HG03521 (cell line): ENCODE data around the gene CKS1B.
A peak's percentile ranks its signal among the peaks of the same experiment; 100 is the strongest.

Source experiments
- ATAC-seq: cut with Tn5 transposase; IDR thresholded peaks from one replicate; pipeline ENCODE4 v1.9.1; 2021; ENCODE audit warnings: mild to moderate bottlenecking, moderate library complexity; ENCODE audit not compliant: unreplicated experiment

Gene CKS1B

DNA sequence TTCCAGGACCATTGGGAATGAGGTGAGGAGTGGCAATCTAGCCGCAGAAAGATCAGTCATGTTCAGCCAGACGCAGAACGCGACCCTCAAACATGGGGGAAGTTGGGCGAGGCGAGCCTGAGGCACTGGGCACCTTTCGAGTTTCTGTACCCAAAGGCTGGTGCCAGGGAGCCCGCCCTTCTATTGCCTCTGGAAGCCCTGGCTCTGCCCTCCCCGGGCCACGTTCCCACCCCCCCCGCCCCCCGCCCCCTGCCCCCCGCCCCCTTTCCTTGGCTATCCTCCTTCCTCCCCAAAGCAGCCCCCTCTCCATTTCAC lies 25.9 kb downstream of the CKS1B start:
- ATAC-seq: no peak

DNA sequence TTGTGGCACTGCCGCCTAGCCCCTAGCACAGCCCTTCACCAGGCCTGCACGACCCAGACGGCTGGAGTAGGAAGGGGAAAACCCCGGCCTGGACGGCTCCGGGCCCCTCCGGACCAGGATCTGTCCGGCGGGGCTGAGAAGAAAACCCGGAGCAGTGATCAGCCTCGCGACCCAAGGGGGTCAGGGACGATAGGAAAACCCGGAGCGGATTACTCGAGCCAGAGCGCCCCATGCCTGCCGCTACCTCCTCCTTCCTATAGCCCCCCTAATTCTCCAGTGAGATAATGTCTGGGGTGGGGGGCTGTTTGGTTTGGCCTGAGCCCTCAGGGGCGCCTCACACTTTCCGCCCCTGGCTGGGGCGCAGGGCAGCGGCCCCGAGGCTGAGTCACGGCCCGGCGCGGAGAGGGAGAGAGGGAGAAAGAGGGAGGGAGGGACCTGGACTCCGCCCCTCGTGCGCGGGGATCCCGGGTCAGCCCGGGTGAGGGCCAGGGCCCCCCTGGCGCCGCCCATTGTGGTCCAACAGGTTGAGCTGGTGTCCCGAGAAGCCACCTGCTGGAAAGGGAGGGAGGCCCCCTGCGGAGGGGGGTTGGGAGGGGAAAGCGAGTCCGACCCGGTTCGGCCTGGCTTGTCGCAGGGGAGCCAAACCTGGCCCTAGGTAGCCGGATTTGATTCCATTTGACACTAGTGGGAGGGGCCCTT lies 26.4 kb downstream of the CKS1B start:
- ATAC-seq: peak; percentile 29

DNA sequence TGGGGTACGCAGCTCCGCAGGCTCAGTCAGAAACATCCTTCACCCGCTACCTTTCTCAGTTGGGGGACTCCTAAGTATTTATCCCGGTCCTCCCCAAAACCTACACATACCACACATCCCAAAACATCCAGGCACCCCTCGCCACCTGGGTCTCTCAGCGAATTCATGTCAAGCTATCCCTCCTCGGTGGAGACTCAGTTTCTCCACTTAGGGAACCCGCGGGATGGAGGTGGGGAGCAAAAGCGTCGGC lies 26.9 kb downstream of the CKS1B start:
- no peak for ATAC-seq

DNA sequence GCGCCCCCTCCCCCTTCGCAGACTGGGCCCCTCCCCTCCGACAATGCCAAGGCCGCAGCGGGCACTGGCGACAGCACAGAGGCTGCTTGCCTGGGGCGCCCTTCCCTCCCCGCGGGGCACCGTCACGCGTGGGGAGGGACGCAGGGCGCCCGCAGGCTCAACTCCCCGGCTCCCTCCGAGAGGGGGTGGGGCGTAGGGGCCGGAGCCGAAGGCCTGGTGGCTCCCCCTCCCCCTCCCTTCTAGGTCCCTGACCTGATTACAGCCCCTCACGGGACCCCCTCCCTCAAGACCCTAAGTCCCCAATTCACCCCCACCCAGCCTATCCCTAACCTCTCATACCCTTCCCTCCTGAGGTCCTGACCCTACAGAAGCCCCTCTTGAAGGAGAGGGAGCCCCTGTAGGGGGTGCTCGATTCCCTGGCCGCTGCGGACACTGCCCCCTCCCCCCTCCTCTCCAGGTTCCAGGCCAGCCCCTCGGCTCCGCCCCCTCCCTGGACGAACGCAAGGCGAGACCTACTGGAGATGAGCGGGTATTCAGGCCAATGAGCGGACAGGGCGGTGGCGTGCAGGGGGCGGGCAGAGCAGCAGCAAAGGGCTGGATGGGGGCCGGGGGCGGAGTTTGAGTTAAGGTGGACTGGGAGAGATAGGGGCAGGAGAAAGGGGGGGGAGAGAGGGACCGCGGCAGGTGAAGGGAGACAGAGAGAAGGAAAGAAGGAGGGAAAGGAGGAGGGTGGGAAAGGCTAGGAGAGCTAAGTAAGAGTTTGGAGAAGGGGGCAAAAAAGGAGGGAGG lies 27.4 kb downstream of the CKS1B start:
- peak; percentile 56 for ATAC-seq

DNA sequence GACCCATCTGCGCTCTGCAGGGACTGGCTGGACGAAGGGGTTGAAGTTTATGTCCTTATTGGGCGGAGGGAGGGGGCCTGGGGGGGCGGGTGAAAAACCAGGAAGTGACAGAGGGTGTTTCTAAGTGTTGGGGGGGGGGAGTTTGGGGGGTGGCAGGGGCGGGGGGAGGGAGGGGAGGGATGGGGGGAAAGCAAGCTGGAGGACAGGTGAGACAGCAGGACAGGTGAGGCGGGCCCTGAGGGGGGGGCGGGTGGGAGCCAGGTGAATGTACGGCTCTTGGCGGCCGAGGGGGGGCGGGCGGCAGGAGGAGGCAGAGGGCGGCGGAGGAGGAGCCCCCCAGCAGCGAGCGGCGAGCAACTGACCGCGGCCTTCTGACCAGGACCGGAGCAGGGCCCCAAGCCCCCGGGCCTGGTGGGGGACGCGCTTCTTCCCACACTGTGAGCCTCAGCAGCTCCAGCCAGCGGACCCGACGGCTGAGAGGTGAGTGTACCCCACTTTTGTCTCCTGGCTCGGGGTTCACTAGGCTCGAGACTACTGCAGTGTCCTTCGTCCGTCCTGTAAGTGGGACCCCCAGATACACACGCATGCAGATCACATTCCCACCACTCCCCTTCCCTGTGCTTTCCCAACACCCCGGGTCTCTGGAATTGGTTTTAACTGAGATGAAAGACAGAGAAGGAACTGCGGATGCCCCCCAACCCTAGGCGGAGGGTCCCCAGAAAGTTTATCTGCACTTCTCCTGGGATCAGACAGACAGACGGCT lies 28.2 kb downstream of the CKS1B start, which contains the start of gene ZBTB7B:
TSS of gene ZBTB7B (plus strand) at position 339 of the 763 bp plus-strand sequence. CDS start 11,859 bp downstream, outside the sequence.
- peak; percentile 4 for ATAC-seq

DNA sequence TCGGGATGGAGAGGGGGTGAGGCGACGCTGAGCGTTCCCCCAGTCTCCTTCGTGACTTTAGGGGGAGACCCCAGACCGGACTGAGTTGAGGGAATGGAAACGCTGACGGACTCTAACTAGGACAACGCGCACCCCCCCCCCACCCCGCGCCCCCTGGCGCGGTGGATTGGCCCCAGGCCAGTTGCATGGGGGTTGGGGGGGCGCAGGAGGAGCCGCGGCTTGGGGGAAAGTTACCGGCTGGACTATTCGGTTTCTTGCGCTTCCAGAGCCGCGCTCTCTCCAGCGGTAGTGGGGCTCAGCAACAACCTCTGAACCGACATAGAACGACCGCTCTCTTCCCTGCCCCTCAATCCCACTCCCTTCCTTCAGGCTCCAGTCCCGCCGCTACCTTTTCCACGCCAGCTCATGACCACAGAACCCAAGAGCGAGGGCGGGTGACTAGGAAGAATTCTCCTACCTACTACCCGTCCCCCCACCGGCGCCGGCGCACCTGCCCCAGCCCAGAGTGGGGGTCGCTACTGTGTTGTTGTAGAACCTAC lies 28.8 kb downstream of the CKS1B start:
- ATAC-seq: no peak

DNA sequence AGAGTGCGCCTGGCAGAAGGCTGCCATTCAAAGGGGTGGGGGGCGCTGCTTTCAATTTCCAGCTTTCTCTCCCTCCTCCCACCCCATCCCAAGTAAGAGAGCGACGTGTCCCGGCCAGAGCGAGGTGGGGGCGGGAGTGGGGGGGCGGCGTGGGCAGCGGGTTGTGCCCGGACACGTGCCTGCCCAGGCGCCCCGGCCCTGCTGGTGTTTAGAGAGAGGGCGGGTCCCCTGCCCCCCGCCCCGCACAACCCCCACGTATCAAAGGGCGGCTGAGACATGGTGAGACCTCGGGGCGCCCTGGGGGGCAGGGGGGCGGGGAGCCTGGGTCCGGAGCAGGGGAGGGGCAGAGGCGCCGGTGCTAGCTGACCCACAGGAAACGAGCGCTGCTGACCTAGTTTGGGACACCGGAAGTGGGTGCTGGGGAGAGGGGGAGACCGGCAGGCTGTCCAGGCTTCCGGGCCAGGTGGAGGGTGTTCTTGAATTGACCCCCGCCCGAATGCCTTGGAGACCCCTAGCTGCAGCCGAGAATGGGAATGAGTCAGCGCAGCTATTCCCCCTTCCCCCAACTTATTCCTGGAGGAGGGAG lies 29.4 kb downstream of the CKS1B start:
- ATAC-seq: no peak

DNA sequence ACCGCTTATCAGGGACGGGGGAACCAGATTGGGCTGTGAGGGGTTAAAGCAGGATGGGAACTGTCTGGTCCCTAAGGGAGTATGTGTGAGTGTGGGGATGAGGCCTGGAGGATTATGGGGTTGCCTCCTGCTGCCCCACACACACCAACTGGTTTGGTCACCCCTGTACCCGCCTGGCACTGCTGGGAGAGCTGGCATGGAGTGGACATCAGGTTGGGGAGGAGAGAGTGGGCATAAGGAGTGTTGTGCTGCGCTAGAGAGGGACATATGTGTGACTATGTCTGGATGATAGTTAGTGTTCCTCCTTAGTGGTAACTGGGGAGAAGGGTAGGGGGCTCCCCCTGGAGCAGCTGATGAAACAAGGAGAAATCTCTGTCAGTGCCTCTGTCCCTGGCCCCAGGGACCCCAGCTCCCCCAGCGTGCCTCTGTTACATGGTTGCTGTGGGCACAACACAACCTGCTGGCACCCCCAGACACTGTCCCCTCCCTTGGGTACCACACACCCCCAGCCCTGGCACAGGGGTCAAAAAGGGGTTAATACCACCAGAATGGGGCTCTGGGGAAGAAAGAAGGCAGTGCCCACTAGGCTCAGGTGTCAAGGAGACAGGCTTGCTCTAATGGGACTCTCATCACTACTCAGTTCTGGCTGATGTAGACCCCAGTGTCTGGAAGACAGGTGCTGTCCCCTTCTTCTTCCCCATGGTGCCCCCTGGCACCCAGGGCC lies 30.0 kb downstream of the CKS1B start:
- no peak for ATAC-seq

DNA sequence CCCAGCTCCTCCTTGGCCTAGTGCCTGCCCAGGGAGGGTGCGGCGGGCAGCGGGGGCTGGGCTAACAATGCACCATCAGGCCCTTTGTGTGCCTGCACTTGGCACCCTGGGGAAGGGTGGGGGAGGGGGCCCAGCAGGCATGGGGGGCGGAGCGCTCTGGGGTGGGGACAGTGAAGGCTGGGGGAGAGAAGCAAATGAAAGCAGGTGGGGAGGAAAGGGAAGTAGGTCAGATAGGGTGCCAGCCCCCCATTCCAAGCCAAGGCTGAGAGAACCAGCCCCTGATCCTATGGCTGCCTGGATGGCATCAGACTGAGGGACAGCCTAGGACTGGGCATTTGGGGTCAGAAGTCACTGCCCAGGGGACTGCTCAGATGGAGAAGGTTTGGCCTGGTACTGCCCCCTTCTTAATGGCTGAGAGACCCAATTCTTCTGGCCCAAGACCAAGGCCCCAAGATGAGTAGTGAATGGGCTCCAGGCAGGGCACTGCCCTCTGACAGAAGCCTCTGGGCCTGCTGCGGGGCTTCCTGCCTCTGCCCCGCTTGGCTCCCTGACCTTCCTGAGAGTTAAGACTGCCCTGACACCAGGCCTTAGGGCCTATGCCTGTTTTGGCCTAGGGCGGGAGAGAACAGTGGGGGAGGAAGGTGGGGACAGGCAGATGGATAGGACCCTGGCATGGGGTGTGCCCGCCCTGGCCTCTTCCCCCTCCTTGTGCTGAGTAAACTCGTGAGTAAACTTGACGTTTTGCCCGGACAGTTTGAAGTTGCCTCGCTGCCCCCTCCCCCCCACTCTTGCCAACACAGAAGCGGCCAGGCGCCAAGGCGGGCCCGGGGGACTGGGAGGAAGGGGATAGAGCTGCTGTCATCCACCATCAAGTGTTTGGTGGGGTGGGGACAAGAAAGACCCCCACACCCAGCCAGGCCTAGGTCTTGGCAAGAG lies 30.9 kb downstream of the CKS1B start:
- ATAC-seq: no peak

DNA sequence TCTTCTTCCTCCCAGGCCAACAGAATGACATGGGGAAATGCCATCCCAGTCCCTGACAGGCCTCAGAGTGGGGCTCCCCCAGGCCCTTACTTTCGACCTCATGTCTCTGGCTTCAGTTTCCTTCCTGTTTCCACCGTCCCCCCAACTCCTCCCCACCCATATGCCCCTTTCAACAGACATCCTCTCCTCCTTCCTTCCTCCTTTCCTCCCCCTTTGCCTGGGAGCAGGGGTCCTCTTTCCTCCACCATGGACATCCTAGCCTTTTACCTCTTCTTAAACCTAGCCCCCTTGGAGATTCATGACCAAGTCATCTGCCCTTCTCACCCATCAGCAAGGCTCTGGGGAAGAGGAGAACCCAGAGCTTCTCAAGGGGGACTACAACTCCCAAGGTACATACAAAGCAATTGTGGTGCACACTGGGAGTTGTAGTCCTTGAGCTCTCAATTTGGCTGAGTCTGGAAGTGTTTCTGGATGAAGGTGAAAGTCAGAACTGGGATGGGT lies 32.2 kb downstream of the CKS1B start:
- no peak for ATAC-seq

DNA sequence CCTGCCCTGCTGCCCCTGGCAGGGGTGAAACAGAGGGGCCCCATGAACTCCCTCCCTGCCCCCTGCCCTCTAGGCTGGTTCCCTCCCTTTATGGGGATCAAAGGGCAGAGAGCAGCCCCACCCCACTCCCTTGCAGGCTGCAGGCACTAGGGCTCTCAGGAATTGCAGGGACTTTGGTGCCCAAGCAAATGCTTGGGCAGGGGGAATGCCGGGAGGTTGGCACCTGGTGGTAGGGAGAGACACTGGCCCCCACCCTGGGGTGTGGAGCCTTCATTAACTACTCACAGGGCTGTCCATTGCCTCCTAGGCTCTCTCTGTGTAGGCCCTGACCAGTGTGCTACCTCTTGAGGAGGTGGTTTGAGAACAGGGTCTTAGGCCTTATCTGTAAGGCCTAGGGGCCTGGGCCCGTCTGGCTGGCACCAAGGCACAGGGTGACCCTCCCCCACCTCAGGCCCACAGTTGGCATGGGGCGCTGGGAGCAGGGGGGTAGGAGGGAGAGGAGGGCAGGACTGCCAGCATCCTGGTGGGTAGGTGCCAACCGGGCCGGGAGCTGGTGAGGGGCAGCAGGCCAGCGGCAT lies 32.9 kb downstream of the CKS1B start:
- no peak for ATAC-seq

DNA sequence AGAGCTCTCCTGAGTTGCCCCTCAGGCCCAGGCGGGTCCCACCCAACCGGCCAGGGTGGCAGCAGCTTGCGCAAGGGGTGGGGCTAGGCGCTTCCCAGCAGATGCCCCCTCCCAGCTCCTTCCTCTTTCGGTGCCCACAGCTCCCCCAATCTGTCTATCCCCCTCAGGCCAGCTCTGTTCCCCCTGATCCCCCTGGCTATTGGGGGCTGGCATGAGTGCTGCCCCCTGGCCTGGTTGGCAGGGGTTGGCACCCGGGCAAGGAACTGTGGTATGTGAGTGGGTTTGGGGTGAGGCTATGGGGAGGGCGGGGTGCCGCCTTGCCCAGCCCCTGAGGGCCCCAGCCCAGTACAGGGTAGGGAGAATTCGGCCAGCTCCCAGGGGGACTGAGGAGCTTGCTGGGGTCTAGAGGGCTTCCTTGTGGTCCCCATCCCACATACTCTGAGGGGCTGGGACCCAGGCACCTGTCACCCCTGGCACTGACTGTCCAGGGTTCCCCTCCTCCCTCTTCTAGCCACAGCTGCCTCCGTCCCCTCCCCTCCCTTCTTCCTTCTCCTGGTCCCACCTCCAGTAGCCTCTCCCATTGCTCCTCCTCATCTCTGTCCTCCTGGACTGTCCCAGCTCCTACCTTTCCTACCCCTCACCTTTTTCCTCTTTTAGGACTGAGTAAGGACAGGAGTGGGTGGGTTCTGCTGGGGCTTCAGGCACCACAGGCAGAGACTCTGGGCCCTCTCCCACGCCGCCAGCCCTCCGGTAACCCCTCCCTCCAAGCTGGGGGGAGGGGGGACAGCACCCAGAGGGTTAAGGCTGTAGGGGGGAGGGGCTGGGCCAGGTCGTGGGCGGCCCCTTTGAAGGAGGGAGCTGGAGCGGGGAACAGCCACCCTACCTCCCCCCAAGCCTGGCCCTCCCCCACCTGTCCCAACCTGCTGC lies 33.8 kb downstream of the CKS1B start:
- ATAC-seq: no peak

DNA sequence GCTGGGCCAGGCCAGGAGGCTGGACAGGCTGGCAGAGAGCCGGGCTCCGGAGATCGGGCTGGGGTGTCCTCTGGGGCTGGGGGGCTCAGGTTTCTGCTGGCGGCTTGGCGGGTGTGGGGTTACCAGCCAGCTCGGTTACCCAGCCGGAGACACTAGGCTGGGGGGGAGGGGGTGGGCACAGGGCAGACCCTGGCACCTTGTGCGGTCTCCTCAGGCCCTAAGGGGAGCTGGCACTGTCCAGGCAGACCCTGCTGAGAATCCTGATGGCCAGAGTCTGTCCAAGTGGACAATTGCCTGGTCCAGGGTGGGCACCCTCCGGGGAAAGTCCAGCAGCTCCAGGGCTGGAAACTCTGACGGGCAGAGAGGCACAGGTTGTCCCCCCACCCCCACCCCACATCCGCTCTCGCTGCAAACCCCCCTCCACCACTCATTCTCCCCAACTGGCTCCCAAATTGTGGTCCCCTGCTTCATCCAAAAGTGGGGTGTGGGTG lies 34.8 kb downstream of the CKS1B start:
- ATAC-seq: no peak

DNA sequence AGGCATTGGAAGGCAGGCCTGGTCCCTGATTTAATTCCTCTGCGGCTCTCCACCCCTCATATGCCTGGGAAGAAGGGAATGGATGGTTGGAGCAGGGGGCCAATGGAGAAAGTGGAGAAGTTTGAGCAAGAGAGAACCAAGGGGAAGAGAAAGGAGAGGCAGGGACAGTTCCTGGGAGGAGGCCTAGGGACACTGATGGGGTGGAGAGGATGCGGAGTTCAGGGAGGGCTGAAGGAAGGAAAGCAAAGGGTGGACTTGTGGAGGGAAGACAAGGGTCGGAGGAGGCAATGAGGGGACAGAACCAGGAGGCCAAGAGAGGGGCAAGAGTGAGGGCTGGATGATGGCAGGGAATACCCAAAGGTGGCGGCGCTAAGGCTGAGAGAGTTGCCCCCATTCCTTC lies 35.3 kb downstream of the CKS1B start:
- no peak for ATAC-seq

DNA sequence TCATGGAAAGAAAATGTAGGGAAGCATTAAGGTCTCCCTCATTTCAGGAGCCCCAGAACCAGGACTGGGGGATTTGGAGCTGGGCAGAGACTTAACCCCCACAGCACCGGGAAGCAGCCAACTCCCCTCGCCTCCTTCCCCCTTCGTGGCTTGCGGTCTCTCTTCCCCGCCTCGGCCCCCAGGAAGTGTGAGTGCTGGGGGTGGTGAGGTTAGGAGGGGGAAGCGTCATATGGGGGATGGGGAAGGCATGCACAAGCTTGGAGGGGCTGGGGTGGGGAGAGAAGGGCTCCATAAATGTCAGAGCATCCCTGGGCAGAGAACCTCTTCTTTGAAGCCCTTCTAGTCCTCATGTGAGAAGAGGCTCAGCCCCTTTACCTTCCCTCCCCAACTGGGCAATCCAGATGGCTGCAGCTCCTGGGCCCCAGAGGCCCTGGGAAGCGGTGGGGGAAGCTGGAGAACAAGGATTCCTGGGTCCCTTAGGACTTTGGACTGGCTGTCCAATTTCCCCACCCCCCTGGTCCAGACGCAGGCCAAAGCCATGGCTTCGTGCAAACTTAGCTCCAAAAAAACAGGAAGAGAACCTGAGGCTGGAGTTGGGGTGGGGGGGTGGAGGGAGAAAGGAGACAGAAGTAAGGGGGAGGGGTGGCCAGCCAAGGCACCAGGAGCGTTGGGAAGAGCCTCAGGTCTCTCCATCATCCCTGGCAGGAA lies 35.9 kb downstream of the CKS1B start:
- ATAC-seq: no peak

DNA sequence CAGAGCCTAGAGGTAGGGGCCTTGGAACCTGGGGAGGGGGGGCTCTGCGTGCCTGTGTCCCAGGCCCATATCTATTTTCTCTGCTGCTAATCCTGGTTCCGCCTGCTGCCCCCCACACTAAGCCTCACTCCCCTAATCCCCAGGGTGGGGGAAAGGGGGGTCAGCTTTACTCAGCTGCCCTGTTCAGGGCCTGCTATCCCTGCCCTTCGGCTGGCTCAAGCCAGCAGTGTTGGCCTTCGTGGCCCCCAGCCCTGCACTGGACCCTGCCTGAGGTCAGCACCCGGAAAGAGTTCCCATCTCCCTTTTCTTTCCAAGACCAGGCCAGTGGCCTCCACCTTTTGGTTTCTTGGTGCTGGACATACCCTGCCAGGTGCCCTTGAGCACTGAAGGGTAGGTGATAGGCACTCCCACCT lies 36.5 kb downstream of the CKS1B start:
- ATAC-seq: no peak

DNA sequence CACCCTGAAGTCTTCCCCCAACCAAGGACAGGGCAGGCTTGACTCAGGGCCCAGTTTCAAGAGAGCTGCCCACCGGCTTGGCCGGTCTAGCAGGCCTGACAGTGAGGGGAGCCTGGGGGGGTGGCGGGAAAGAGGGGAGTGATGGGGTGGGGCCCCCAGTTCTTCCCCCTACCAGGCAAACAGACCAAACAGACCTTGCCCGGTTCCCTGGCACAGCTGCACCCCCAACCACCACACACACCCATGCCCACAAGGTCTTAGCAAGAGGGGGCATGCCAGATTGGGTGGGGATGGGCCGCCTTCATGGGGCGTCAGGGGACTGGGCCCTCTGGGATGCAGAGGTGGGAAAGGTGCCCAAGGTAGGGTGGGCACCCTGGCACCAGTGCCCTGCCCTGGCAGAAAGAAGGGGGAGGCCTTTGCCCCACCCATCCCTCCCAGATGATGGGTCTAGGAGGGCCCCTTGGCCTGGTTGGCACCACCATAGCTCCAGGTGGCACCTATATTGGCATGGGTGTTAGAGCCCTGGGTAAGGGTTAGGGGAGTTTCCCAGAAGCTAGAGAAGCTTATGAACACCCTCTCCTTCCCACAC lies 37.0 kb downstream of the CKS1B start:
- ATAC-seq: no peak
